Measurements from ENCODE around the gene SEC61G. TPM values are rescaled to one million over a fixed set of nuclear protein-coding genes. Genes with fewer than 3 reads are reported as not detected.

The SEC61G gene
- 360 to 487 TPM (median 389 TPM) in 5 replicates for total RNA-seq (2022; extraction: Qiagen RNA extraction; ENCODE audit: low read depth)

DNA sequence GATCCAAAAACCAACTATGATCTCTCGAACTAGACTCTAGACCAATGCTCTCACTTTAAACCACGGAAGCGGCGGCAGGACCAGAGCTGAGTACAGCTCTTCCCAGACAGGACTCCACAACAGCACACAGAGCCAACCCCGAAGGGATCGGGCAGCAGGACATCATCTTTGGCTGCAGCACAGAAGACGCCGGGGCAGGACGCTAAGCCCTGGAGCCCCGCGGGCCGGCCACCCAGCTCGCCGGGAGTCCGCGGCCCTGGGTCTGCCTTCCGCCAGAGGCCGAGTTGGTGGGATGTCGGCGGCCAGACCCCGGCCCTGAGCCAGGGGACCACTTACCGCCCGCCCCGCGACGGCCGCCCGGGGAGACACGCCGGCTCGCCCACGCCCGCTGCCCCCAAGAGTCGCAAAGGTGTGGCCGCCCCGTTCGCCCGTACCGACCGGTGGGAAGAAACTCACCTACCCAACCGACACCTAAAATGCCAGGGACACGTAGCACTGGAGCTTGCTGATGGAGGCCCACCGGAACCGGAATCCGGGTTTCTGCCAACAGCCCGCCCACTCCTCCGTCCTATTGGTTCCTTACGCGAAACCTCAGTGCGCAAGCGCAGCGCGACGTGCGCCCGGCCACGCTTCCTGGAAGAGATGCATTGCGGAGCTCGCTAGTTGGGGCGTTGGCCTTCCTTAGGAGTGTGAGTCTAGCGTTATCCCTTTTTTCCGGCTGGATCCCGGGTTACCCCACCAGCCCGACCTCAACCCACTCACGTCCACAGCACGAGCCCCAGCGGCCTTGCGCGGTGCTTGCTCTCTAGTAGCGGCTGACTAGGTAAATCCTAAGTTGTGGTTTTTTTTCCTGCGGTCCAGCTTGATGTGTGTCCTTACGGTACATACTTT is at the start of gene SEC61G:
Gene SEC61G (minus strand): TSS at position 510 of the 891 bp plus-strand sequence. CDS start 1,623 bp downstream, outside the sequence.

Other genes with a start within 250 kb of the SEC61G start
- not detected in 5 replicates for gene VSTM2A, start 216.8 kb downstream of the SEC61G start, total RNA-seq (2022; extraction: Qiagen RNA extraction; ENCODE audit: low read depth)